ENCODE data around the gene LAMTOR3. TPM values are rescaled to one million over a fixed set of nuclear protein-coding genes. Genes with fewer than 3 reads are reported as not detected.

Gene LAMTOR3
- total RNA-seq, 1 donor from 2014 or later: 96.7 TPM

- TF ChIP-seq EZH2phosphoT487 (IDR thresholded peaks at IDR 0.05) (no peak), CTCF (IDR thresholded peaks at IDR 0.05) (no peak), EZH2 (IDR thresholded peaks at IDR 0.05) (no peak)
- Histone ChIP-seq H2AFZ (replicated peaks) (no peak overlapping the region), H3K27ac (no peak overlapping the region), H4K20me1 (ENCODE audit: low read depth) (no peaks in the 10 kb centered on the region), H3K9me3 (ENCODE audit: low read depth) (no peaks in the 10 kb centered on the region), H3K4me2 (no peak overlapping the region), H3K9ac (no peak overlapping the region), H3K4me1 (no peaks in the 10 kb centered on the region), H3K27me3 (no peaks in the 10 kb centered on the region), H3K4me3 (no peak overlapping the region), H3K36me3 (no peaks in the 10 kb centered on the region), H3K79me2 (ENCODE audit: low read depth) (no peaks in the 10 kb centered on the region), H3F3A (ENCODE audit: low read depth) (no peaks in the 10 kb centered on the region)
- peak; percentile 26 for DNase-seq (ENCODE audit: low spot score)
- Mint-ChIP-seq H3K4me3 (no peak overlapping the region), H3K27me3 (ENCODE audit: insufficient read depth, low read depth) (no peaks in the 10 kb centered on the region), H3K4me1 (peaks cover 8% of the 10 kb centered on the region), H3K27ac (no peak overlapping the region), H3K36me3 (no peaks in the 10 kb centered on the region), H3K9me3 (no peaks in the 10 kb centered on the region)
Observed at GRCh38 chr4:99868126-99868596, 26.1 kb downstream of the LAMTOR3 start.

- no peak overlapping the region for H3K4me3 ChIP-seq
- no peaks in the 10 kb centered on the region for H3K36me3 Mint-ChIP-seq
- H3K4me1 Mint-ChIP-seq: peaks cover 8% of the 10 kb centered on the region
- H3K27me3 Mint-ChIP-seq (ENCODE audit: insufficient read depth, low read depth): no peaks in the 10 kb centered on the region
- no peak overlapping the region for H3K4me2 ChIP-seq
- no peaks in the 10 kb centered on the region for H3K36me3 ChIP-seq
- no peaks in the 10 kb centered on the region for H4K20me1 ChIP-seq (ENCODE audit: low read depth)
- no peaks in the 10 kb centered on the region for H3F3A ChIP-seq (ENCODE audit: low read depth)
- no peaks in the 10 kb centered on the region for H3K27me3 ChIP-seq
- no peak overlapping the region for H3K27ac Mint-ChIP-seq
- H3K4me3 Mint-ChIP-seq: no peak overlapping the region
- no peaks in the 10 kb centered on the region for H3K9me3 Mint-ChIP-seq
- no peak for DNase-seq (ENCODE audit: low spot score)
- no peak overlapping the region for H3K27ac ChIP-seq
- H3K4me1 ChIP-seq: no peaks in the 10 kb centered on the region
- H3K79me2 ChIP-seq (ENCODE audit: low read depth): no peaks in the 10 kb centered on the region
- H3K9me3 ChIP-seq (ENCODE audit: low read depth): no peaks in the 10 kb centered on the region
- no peak for TF ChIP-seq EZH2 (IDR thresholded peaks at IDR 0.05)
- TF ChIP-seq EZH2phosphoT487 (IDR thresholded peaks at IDR 0.05): no peak
- TF ChIP-seq CTCF (IDR thresholded peaks at IDR 0.05): no peak
- no peak overlapping the region for H2AFZ ChIP-seq (replicated peaks)
- no peak overlapping the region for H3K9ac ChIP-seq
Observed at GRCh38 chr4:99863804-99864203, 30.4 kb downstream of the LAMTOR3 start.

GRCh38 chr4:99861120-99861905 is 32.9 kb downstream of the LAMTOR3 start:
- Histone ChIP-seq H3K27me3 (no peaks in the 10 kb centered on the region), H3K4me1 (no peaks in the 10 kb centered on the region), H3K9me3 (ENCODE audit: low read depth) (no peaks in the 10 kb centered on the region), H3K36me3 (no peaks in the 10 kb centered on the region), H3K9ac (no peak overlapping the region), H2AFZ (replicated peaks) (no peak overlapping the region), H3K79me2 (ENCODE audit: low read depth) (no peaks in the 10 kb centered on the region), H4K20me1 (ENCODE audit: low read depth) (no peaks in the 10 kb centered on the region), H3K4me3 (no peak overlapping the region), H3F3A (ENCODE audit: low read depth) (no peaks in the 10 kb centered on the region), H3K27ac (no peak overlapping the region), H3K4me2 (no peak overlapping the region)
- H3K9me3 Mint-ChIP-seq: no peaks in the 10 kb centered on the region
- TF ChIP-seq CTCF (IDR thresholded peaks at IDR 0.05) (no peak), EZH2phosphoT487 (IDR thresholded peaks at IDR 0.05) (no peak), EZH2 (IDR thresholded peaks at IDR 0.05) (no peak)
- peaks cover under 1% of the 10 kb centered on the region for H3K4me1 Mint-ChIP-seq
- no peak for DNase-seq (ENCODE audit: low spot score)
- H3K27ac Mint-ChIP-seq: no peak overlapping the region
- no peak overlapping the region for H3K4me3 Mint-ChIP-seq
- H3K36me3 Mint-ChIP-seq: no peaks in the 10 kb centered on the region
- no peaks in the 10 kb centered on the region for H3K27me3 Mint-ChIP-seq (ENCODE audit: insufficient read depth, low read depth)

All from neural progenitor cell (in vitro differentiated cells).